HepG2 (cell line): ENCODE data around the gene MLLT11. TPM values are rescaled to one million over a fixed set of nuclear protein-coding genes. Genes with fewer than 3 reads are reported as not detected.

ENCODE experiments used
- ARHGAP35 ChIP-seq: sonication (generic); formaldehyde crosslinking; IDR thresholded peaks from 2 replicates; pipeline ENCODE4 v1.9.0; 2022; ENCODE audit warnings: mild to moderate bottlenecking, inconsistent platforms, moderate library complexity, missing genetic modification reagents, borderline replicate concordance
- ATAD3A ChIP-seq: sonication (generic); formaldehyde crosslinking; IDR thresholded peaks from 2 replicates; pipeline ENCODE4 v1.4.0; 2020; ENCODE audit warnings: missing genetic modification reagents
- BORCS8-MEF2B ChIP-seq: sonication (generic); formaldehyde crosslinking; IDR thresholded peaks from 2 replicates; pipeline ENCODE4 v1.8.0; 2022; ENCODE audit warnings: mild to moderate bottlenecking, missing genetic modification reagents
- FOXA3 ChIP-seq: IDR thresholded peaks from 2 replicates; pipeline ENCODE4 v1.6.1; 2016; ENCODE audit warnings: missing genetic modification reagents, missing compliant biosample characterization
- FOXP1 ChIP-seq, 2 experiments: fragments of 450-650 bp in 1 of 2; IDR thresholded peaks; 2 replicates each; pipeline ENCODE4 v1.6.1; 2017 to 2018; ENCODE audit warnings: antibody characterized with exemption in 1 of 2
- GABPB1 ChIP-seq: IDR thresholded peaks from 2 replicates; pipeline ENCODE4 v1.6.1; 2016; ENCODE audit warnings: mild to moderate bottlenecking, missing genetic modification reagents, moderate library complexity, missing compliant biosample characterization
- HMG20A ChIP-seq: IDR thresholded peaks from 2 replicates; pipeline ENCODE4 v1.6.1; 2016; ENCODE audit warnings: borderline replicate concordance
- NFRKB ChIP-seq: fragments of 450-650 bp; IDR thresholded peaks from 2 replicates; pipeline ENCODE4 v1.6.1; 2017
- NR2C2 ChIP-seq: sonication (generic); formaldehyde crosslinking; IDR thresholded peaks from 2 replicates; pipeline ENCODE4 v1.4.0; 2020; ENCODE audit warnings: missing genetic modification reagents, mild to moderate bottlenecking, moderate library complexity, borderline replicate concordance
- SMAD9 ChIP-seq: sonication (generic); formaldehyde crosslinking; IDR thresholded peaks from 2 replicates; pipeline ENCODE4 v1.5.1; 2020; ENCODE audit warnings: mild to moderate bottlenecking, missing genetic modification reagents
- U2AF1 ChIP-seq: fragments of 200-400 bp; formaldehyde crosslinking; optimal IDR thresholded peaks from 2 replicates; pipeline ENCODE3; 2017; ENCODE audit warnings: mild to moderate bottlenecking, low read depth, low read length
- ZBTB20 ChIP-seq: sonication (generic); formaldehyde crosslinking; IDR thresholded peaks from 2 replicates; pipeline ENCODE4 v1.8.1; 2023; ENCODE audit warnings: missing genetic modification reagents, low read depth, mild to moderate bottlenecking, borderline replicate concordance
- ZNF383 ChIP-seq: sonication (generic); formaldehyde crosslinking; IDR thresholded peaks from 2 replicates; pipeline ENCODE4 v1.4.0; 2020; ENCODE audit warnings: missing genetic modification reagents, mild to moderate bottlenecking, borderline replicate concordance
- ZNF564 ChIP-seq: sonication (generic); formaldehyde crosslinking; IDR thresholded peaks from 2 replicates; pipeline ENCODE4 v1.8.1; 2023; ENCODE audit warnings: mild to moderate bottlenecking, missing genetic modification reagents
- ZNF879 ChIP-seq: sonication (generic); formaldehyde crosslinking; IDR thresholded peaks from 2 replicates; pipeline ENCODE4 v1.8.1; 2023; ENCODE audit warnings: missing genetic modification reagents
- ZSCAN21 ChIP-seq: sonication (generic); formaldehyde crosslinking; IDR thresholded peaks from 2 replicates; pipeline ENCODE4 v1.8.0; 2022; ENCODE audit warnings: mild to moderate bottlenecking, missing genetic modification reagents, moderate library complexity, borderline replicate concordance
- polyA plus RNA-seq, 8 experiments: library from polyadenylated mRNA; depleted of rRNA in 3 of 8; stranded (reverse) in 7 of 8; unstranded in 1 of 8; fragments of >200 nt; fragmentation: Illumina TruSeq in 4 of 8; extraction: Trizol in 4 of 8; gene quantifications; 2 replicates each; pipeline versions ENCODE4 v1.2.1 to v1.2.3, GENCODE V29; 2011 to 2016; ENCODE audit warnings: low read depth in 4 of 8, missing spikeins in 1 of 8, mixed read lengths in 1 of 8; ENCODE audit not compliant: insufficient read depth in 1 of 8
- total RNA-seq, 5 experiments: library from RNA; depleted of rRNA; stranded (reverse); fragments of >200 nt; fragmentation: Illumina TruSeq; extraction: Trizol; gene quantifications; 2 replicates each; pipeline ENCODE4 v1.2.3, GENCODE V29; 2016; ENCODE audit warnings: low read depth in 1 of 5
- TF ChIP-seq, protein P1 (sequence below): sonication (generic); formaldehyde crosslinking; IDR thresholded peaks from 2 replicates; pipeline ENCODE4 v1.8.0; 2022; ENCODE audit warnings: missing genetic modification reagents, mild to moderate bottlenecking, inconsistent platforms, borderline replicate concordance
- TF ChIP-seq, protein P2 (sequence below): IDR thresholded peaks from 2 replicates; pipeline ENCODE4 v1.6.1; 2016; ENCODE audit warnings: missing compliant biosample characterization, missing genetic modification reagents, borderline replicate concordance
- TF ChIP-seq, protein P3 (sequence below): sonication (generic); formaldehyde crosslinking; IDR thresholded peaks from 2 replicates; pipeline ENCODE4 v1.4.0; 2020; ENCODE audit warnings: missing genetic modification reagents, borderline replicate concordance
- TF ChIP-seq, protein P4 (sequence below): IDR thresholded peaks from 2 replicates; pipeline ENCODE4 v1.4.0; 2020; ENCODE audit warnings: mild to moderate bottlenecking, missing genetic modification reagents
- TF ChIP-seq, protein P5 (sequence below): sonication (generic); formaldehyde crosslinking; IDR thresholded peaks from 2 replicates; pipeline ENCODE4 v1.8.1; 2023; ENCODE audit warnings: mild to moderate bottlenecking, moderate library complexity, missing genetic modification reagents

Gene MLLT11
- total and polyA plus RNA-seq, 2 of the 13 experiments (the other 11 are each of a cell fraction or from before 2014, with no cell fraction given) = 0.21 to 0.22 TPM

DNA sequence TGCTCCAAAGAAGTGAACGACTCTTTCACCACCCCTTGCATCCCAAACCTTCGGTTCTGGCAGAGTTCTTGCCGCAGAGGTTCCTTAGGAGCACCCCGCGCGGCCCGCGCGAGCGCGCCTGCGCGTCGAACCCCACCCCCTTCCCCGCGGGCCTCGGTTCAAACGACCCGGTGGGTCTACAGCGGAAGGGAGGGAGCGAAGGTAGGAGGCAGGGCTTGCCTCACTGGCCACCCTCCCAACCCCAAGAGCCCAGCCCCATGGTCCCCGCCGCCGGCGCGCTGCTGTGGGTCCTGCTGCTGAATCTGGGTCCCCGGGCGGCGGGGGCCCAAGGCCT, 12.6 kb upstream of the MLLT11 start, which contains the start of gene C1orf56 (continued):
- TF ChIP-seq FOXA3 (CRISPR knock-in tag) (no peak; the same call in 1 of the 2 replicates), NFRKB (no peak), ZNF564 (CRISPR knock-in tag) (peak; percentile 71; the same call in 1 of the 2 replicates), NR2C2 (CRISPR knock-in tag) (no peak), ZNF879 (CRISPR knock-in tag) (no peak), ATAD3A (no peak), U2AF1 (no peak), FOXP1 (IDR thresholded peaks at IDR 0.05) (no peak), FOXP1 (CRISPR knock-in tag; IDR thresholded peaks at IDR 0.05) (no peak), ZSCAN21 (no peak), ZNF383 (CRISPR knock-in tag) (0 out of 2 replicates have a peak, but pooled peaks have one; percentile 3), ARHGAP35 (CRISPR knock-in tag) (no peak), BORCS8-MEF2B (CRISPR knock-in tag) (no peak), HMG20A (no peak), SMAD9 (CRISPR knock-in tag) (no peak), ZBTB20 (CRISPR knock-in tag) (no peak), GABPB1 (CRISPR knock-in tag) (peak; percentile 78)
- TF ChIP-seq, protein P1, sequence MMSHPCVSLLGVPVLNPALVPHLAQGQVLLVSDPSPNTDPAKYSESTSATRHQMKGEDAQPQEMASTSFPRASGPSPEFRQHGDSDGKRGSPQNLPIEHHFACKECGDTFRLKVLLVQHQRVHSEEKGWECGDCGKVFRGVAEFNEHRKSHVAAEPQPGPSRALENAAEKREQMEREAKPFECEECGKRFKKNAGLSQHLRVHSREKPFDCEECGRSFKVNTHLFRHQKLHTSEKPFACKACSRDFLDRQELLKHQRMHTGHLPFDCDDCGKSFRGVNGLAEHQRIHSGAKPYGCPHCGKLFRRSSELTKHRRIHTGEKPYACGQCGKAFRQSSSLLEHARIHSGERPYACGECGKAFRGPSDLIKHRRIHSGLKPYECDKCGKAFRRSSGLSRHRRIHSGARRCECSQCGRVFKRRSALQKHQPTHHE (CRISPR knock-in tag) = no peak
- TF ChIP-seq, protein P2, sequence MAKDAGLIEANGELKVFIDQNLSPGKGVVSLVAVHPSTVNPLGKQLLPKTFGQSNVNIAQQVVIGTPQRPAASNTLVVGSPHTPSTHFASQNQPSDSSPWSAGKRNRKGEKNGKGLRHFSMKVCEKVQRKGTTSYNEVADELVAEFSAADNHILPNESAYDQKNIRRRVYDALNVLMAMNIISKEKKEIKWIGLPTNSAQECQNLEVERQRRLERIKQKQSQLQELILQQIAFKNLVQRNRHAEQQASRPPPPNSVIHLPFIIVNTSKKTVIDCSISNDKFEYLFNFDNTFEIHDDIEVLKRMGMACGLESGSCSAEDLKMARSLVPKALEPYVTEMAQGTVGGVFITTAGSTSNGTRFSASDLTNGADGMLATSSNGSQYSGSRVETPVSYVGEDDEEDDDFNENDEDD (CRISPR knock-in tag) = peak; percentile 69; the same call in 1 of the 2 replicates
- TF ChIP-seq, protein P3, sequence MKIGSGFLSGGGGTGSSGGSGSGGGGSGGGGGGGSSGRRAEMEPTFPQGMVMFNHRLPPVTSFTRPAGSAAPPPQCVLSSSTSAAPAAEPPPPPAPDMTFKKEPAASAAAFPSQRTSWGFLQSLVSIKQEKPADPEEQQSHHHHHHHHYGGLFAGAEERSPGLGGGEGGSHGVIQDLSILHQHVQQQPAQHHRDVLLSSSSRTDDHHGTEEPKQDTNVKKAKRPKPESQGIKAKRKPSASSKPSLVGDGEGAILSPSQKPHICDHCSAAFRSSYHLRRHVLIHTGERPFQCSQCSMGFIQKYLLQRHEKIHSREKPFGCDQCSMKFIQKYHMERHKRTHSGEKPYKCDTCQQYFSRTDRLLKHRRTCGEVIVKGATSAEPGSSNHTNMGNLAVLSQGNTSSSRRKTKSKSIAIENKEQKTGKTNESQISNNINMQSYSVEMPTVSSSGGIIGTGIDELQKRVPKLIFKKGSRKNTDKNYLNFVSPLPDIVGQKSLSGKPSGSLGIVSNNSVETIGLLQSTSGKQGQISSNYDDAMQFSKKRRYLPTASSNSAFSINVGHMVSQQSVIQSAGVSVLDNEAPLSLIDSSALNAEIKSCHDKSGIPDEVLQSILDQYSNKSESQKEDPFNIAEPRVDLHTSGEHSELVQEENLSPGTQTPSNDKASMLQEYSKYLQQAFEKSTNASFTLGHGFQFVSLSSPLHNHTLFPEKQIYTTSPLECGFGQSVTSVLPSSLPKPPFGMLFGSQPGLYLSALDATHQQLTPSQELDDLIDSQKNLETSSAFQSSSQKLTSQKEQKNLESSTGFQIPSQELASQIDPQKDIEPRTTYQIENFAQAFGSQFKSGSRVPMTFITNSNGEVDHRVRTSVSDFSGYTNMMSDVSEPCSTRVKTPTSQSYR (CRISPR knock-in tag) = peak; percentile 71; the same call in 1 of the 2 replicates
- TF ChIP-seq, protein P4, sequence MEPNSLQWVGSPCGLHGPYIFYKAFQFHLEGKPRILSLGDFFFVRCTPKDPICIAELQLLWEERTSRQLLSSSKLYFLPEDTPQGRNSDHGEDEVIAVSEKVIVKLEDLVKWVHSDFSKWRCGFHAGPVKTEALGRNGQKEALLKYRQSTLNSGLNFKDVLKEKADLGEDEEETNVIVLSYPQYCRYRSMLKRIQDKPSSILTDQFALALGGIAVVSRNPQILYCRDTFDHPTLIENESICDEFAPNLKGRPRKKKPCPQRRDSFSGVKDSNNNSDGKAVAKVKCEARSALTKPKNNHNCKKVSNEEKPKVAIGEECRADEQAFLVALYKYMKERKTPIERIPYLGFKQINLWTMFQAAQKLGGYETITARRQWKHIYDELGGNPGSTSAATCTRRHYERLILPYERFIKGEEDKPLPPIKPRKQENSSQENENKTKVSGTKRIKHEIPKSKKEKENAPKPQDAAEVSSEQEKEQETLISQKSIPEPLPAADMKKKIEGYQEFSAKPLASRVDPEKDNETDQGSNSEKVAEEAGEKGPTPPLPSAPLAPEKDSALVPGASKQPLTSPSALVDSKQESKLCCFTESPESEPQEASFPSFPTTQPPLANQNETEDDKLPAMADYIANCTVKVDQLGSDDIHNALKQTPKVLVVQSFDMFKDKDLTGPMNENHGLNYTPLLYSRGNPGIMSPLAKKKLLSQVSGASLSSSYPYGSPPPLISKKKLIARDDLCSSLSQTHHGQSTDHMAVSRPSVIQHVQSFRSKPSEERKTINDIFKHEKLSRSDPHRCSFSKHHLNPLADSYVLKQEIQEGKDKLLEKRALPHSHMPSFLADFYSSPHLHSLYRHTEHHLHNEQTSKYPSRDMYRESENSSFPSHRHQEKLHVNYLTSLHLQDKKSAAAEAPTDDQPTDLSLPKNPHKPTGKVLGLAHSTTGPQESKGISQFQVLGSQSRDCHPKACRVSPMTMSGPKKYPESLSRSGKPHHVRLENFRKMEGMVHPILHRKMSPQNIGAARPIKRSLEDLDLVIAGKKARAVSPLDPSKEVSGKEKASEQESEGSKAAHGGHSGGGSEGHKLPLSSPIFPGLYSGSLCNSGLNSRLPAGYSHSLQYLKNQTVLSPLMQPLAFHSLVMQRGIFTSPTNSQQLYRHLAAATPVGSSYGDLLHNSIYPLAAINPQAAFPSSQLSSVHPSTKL (CRISPR knock-in tag) = peak; percentile 40; the same call in 1 of the 2 replicates
- TF ChIP-seq, protein P5, sequence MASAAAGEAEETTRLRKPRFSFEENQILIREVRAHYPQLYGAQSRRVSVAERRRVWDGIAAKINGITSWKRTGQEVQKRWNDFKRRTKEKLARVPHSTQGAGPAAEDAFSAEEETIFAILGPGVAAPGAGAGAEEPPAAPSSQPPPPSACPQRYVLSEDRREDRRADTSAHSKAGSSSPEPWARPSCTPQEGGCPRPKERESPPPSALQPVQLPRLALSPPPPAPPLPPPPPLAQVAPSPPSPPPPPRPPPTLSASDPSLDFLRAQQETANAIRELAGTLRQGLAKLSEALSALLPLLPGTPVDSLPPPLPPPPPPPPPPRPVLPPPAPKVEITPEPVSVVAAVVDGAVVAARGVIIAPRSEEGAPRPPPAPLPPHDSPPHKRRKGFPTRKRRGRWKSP = 0 out of 2 replicates have a peak, but pooled peaks have one; percentile 58
